Measurements from ENCODE around the gene PRKCE. TPM values are rescaled to one million over a fixed set of nuclear protein-coding genes. Genes with fewer than 3 reads are reported as not detected.

Gene PRKCE
- total and polyA plus RNA-seq, 7 donors, result 3.0 to 22.8 (median 16.1) TPM

DNA sequence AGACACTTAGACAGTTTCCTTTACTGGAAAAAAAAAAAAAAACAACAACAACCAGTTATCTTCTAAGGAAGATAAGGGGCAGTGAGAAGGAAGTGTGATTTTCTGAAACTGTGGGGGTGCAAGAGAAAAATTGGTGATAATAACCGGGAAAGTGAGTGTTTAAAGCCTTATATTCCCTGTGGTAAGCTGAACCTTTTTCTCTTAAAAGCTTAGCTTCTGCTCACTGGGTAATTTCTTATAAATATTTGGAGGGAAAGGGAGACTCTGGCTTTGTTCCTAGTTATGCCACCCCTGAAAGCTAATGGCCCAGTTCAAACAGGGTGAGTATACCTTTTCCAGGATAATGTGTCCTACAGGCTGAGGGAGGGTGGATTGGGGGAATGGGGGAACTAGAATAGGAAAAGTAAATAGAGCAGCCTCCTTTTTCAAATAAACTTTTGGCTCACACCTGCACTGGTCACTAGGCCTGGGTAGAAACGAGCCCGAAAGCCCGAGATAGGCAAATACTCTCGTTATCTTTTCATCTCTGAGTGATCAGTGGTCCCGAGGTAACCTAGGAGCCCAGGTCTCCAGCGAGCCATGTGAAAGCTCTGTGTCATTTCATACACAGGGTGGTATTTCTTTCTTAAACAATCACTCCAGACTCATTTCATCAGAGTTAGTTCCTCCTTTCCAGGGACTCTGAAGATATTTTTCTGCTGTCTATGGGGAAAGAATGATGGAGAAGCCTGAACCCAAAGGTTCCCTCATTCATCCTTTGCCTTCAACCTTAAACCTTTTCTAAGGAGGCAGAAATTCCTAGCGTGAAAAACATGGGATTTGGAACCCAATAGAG is 24.9 kb upstream of the PRKCE start:
- intact Hi-C loops (cut with DNase I), result no loop called here
- H3K27ac ChIP-seq, result no peak overlapping the region
- no peaks in the 10 kb centered on the region for H3K27me3 ChIP-seq (ENCODE audit: insufficient read depth in 3 of 3, low read length in 2 of 3)
- H3K9me3 ChIP-seq, result no peaks in the 10 kb centered on the region
- no peaks in the 10 kb centered on the region for H3K4me1 ChIP-seq
- 84 to 88% (median 86%) methylated on average over 8 of the region's 8 CpGs for WGBS, 3 donors
- DNase-seq (no peak), ATAC-seq (no peak)
- TF ChIP-seq, protein P1, sequence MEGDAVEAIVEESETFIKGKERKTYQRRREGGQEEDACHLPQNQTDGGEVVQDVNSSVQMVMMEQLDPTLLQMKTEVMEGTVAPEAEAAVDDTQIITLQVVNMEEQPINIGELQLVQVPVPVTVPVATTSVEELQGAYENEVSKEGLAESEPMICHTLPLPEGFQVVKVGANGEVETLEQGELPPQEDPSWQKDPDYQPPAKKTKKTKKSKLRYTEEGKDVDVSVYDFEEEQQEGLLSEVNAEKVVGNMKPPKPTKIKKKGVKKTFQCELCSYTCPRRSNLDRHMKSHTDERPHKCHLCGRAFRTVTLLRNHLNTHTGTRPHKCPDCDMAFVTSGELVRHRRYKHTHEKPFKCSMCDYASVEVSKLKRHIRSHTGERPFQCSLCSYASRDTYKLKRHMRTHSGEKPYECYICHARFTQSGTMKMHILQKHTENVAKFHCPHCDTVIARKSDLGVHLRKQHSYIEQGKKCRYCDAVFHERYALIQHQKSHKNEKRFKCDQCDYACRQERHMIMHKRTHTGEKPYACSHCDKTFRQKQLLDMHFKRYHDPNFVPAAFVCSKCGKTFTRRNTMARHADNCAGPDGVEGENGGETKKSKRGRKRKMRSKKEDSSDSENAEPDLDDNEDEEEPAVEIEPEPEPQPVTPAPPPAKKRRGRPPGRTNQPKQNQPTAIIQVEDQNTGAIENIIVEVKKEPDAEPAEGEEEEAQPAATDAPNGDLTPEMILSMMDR (IDR thresholded peaks at IDR 0.05), result no peak
- H3K4me3 ChIP-seq, result no peak overlapping the region
- no peaks in the 10 kb centered on the region for H3K36me3 ChIP-seq (ENCODE audit: insufficient read depth in 1 of 2, low read depth in 1 of 2)

DNA sequence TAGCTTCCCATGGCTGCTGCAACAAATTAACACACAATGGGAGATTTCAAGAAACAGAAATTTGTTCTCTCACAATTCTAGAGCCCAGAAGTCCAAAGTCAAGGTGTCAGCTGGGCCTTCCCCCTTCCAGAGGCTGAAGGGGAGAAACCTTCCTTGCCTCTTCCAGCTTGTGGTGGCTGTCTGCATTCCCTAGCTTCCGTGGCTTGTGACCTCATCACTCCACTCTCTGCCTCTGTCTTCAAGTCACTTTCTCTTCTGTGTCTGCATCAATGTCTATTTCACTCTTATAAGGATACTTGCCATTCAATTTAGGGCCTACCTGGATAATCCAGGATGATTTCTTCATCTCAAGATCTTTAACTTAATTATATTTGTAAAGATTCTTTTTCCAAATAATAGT is 23.6 kb upstream of the PRKCE start:
- no peak overlapping the region for H3K4me3 ChIP-seq
- intact Hi-C loops (cut with DNase I), result no loop called here
- H3K9me3 ChIP-seq, result no peaks in the 10 kb centered on the region
- no peaks in the 10 kb centered on the region for H3K4me1 ChIP-seq
- WGBS, 3 donors, result 55 to 73% (median 62%) methylated on average over 1 of the region's 1 CpG
- H3K27me3 ChIP-seq (ENCODE audit: insufficient read depth in 3 of 3, low read length in 2 of 3), result no peaks in the 10 kb centered on the region
- no peak overlapping the region for H3K27ac ChIP-seq
- TF ChIP-seq, protein P1 (IDR thresholded peaks at IDR 0.05), result no peak
- DNase-seq (no peak), ATAC-seq (no peak)
- no peaks in the 10 kb centered on the region for H3K36me3 ChIP-seq (ENCODE audit: insufficient read depth in 1 of 2, low read depth in 1 of 2)

DNA sequence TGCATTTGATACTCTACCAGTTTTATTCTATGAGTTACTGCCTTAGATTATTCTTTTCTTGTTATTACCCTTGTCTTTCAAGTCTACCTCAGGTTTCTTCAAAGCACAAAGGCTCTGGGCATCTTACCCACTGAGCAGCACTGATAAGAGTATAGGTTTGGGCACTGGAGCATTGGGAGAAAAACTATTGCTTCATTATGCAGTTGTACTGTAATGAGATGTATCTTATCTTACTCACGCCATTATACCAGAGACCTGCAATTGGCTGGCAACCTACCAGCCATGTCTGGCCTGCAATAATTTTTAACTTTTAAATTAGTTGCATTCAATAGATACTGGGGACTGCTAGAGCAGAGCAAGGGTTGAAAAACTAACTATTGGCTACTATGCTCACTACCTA is 21.5 kb upstream of the PRKCE start:
- Histone ChIP-seq H3K4me1 (no peaks in the 10 kb centered on the region), H3K9me3 (no peaks in the 10 kb centered on the region), H3K36me3 (ENCODE audit: insufficient read depth in 1 of 2, low read depth in 1 of 2) (no peaks in the 10 kb centered on the region), H3K27me3 (ENCODE audit: insufficient read depth in 3 of 3, low read length in 2 of 3) (no peaks in the 10 kb centered on the region), H3K4me3 (no peak overlapping the region), H3K27ac (no peak overlapping the region)
- intact Hi-C loops (cut with DNase I), result no loop called here
- ATAC-seq (no peak), DNase-seq (no peak)
- WGBS, 3 donors, result 91 to 100% (median 94%) methylated on average over 1 of the region's 1 CpG
- TF ChIP-seq, protein P1 (IDR thresholded peaks at IDR 0.05), result no peak

DNA sequence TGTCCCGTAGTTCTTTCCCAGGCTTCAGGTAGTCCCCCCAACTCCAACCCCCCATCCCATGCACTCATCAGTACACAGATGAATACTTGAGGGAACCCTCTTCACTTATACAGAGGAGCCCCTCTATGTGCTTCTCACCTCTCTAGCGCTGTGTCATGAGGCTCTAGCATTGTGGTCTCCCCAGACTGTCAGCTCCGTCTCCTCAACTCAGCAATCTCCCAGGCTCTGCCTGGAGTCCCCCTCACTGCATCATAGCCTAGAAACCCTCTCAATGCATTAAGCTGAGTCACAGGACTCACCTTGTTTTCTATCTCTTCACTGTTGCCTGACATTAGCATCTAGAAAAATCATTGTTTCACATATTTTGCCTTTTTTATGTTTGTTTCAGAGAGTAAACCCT is 20.2 kb upstream of the PRKCE start:
- H3K27ac ChIP-seq, result no peak overlapping the region
- no peaks in the 10 kb centered on the region for H3K27me3 ChIP-seq (ENCODE audit: insufficient read depth in 3 of 3, low read length in 2 of 3)
- intact Hi-C loops (cut with DNase I), result no loop called here
- H3K9me3 ChIP-seq, result no peaks in the 10 kb centered on the region
- 83 to 94% (median 91%) methylated on average over 3 of the region's 3 CpGs for WGBS, 3 donors
- TF ChIP-seq, protein P1 (IDR thresholded peaks at IDR 0.05), result no peak
- H3K4me3 ChIP-seq, result no peak overlapping the region
- DNase-seq, result no peak
- no peak for ATAC-seq
- H3K4me1 ChIP-seq, result no peaks in the 10 kb centered on the region
- no peaks in the 10 kb centered on the region for H3K36me3 ChIP-seq (ENCODE audit: insufficient read depth in 1 of 2, low read depth in 1 of 2)

DNA sequence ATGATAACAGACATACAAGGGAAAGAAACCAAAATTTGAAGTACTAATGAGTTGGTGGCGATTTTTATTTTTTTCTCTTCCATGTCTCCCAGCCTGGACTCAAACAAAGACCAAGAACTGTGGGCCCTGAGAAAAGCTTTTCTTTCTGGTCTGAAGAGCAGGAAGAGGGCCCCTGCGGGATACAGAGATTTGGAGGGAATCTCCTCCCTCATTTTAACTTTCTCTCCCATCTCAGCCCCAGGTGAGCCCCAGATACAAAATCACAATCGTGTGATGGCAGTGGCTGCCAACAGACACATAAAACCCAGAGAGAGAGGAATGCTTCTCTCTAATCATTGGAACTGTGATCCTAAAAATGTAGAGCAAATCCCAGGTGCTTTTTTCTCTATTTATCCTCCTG is 19.5 kb upstream of the PRKCE start:
- TF ChIP-seq, protein P1 (IDR thresholded peaks at IDR 0.05), result no peak
- H3K27ac ChIP-seq, result no peak overlapping the region
- H3K27me3 ChIP-seq (ENCODE audit: insufficient read depth in 3 of 3, low read length in 2 of 3), result no peaks in the 10 kb centered on the region
- ATAC-seq (no peak), DNase-seq (no peak)
- H3K36me3 ChIP-seq (ENCODE audit: insufficient read depth in 1 of 2, low read depth in 1 of 2), result no peaks in the 10 kb centered on the region
- 57 to 75% (median 69%) methylated on average over 3 of the region's 3 CpGs for WGBS, 3 donors
- H3K9me3 ChIP-seq, result no peaks in the 10 kb centered on the region
- H3K4me1 ChIP-seq, result no peaks in the 10 kb centered on the region
- intact Hi-C loops (cut with DNase I), result no loop called here
- no peak overlapping the region for H3K4me3 ChIP-seq

Measured in psoas muscle (tissue), 8 donors.